ENCODE measurements around the gene SPTBN1.

GRCh38 chr2:54419855-54420523 lies 36.1 kb upstream of the SPTBN1 start:
- TF ChIP-seq CTCF (conservative IDR thresholded peaks at IDR 0.05; ENCODE audit: low read depth, low read length) (no peak), EZH2 (IDR thresholded peaks at IDR 0.05; ENCODE audit: low read length, unreplicated experiment) (no peak), EZH2phosphoT487 (IDR thresholded peaks at IDR 0.05; ENCODE audit: borderline replicate concordance, low read length) (no peak)

All from PC-3 (cell line).